Measurements from ENCODE around the gene NPAS2.

The NPAS2 gene

DNA sequence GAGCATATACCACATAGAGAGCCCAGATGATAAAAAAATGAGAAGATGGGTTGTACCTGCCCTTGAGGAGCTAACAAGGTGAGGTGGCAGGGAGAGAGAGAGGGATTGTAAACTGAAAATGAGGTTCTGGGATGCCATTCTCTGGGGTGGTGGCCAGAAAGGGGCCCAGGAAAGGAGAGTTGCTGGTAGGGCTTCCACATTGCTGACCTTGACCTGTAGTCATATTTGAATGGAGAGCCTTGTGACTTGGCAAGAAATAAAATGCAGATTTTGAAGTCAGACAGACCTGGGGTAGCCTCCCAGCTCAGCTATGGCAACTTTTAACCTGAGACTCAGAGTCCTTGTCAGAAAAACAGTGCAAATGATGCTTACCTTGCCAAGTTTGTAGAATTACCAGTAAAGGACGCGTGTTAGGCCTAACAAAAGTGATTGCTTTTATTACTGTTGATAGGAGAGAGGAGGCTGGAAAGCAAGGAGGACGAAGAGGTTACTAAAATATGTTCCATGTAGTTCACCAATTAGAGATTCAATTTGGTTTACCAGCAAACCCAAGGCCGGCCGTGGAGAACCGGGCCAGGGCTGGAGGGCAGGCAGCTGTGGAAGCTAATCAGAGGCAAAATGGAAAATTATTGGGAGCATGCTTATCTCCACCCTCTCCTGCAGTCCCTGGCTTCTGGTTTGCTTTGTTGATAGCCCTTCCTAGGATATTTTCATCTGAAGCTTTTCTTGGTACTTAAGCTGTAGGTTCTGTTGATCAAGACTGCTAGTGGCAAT lies 3.9 kb downstream of the NPAS2 start:
- DNase-seq, result no peak

GRCh38 chr2:100824842-100825241 lies 4.9 kb downstream of the NPAS2 start:
- no peak for DNase-seq

- DNase-seq, result no peak
Observed at GRCh38 chr2:100826494-100826893, 6.6 kb downstream of the NPAS2 start.

- no peak for DNase-seq
Observed at GRCh38 chr2:100831158-100831750, 11.3 kb downstream of the NPAS2 start.

- no peak for DNase-seq
Observed at GRCh38 chr2:100831831-100832230, 11.9 kb downstream of the NPAS2 start.

DNA sequence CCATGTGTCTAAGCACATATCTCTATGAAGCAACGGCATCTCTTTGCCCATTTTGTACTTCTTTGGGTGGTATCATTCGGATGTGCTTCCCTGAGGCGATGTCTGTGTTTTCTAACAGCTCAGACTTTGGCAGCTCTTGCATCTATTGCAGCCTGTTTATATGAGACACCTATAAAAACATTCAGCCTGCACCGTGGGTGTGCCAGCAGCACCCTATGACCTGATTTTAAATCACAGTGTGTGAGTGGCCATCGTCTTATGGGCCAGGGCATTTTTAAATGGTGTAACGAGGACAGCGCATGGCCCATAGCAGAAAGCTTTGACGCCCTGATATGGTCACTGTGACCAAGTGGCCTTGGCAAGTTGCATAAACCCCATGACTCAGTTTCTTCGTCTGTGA lies 12.9 kb downstream of the NPAS2 start:
- DNase-seq, result no peak

- DNase-seq, result no peak
Observed at GRCh38 chr2:100833331-100833730, 13.4 kb downstream of the NPAS2 start.

- no peak for DNase-seq
Observed at GRCh38 chr2:100834221-100834620, 14.3 kb downstream of the NPAS2 start.

GRCh38 chr2:100835006-100835659 lies 15.2 kb downstream of the NPAS2 start:
- no peak for DNase-seq

DNA sequence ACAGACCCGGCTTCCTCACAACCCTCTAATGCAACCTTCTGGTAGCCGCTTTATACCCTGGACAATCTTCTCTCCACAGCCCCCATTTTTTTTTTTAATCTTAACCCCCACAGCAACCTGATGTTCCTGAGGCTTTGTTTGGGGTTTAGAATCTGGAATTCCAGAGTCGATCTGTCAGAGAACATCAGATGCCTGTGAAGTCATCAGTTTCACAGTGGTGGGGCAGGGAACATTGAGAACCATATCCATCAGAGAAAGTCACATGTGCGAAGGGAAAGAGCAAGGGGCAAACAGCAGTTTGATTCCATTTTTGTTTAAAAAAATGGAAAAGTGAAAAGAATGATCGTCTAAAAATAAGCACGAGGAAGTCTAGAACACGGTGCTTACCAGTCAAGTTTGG lies 20.6 kb downstream of the NPAS2 start:
- no peak for DNase-seq

DNA sequence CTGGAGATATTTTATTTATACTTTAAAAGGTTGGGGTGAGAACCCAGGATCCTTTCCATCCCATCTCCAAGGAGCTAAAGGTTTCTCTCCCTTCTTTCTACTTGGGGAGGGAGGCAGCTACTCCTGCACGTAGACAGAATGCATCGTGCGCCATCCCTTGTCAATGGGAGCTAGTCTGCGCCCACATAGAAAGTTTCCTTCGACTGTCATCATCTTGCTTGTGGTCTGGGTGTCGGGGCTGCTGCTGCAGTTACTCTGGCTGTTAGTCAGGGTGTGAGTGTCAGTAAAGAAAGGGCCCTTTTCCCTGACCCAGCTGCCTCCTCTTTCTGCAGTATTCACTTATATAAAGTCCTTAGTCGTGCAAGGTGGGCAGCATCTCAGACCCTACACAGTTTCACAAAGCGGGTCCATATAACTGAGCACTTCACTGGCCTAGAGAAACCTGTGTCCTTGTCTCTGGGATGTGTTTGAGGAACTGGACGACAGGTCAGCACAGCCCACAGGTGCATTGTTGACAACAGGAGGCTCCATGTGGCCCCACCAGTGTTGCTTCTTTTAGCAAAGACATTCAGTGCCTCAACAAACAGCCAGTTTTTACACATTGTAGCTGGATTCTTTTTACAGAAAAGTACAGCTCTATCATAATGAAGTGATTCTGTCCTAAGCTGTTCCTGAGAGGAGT lies 22.4 kb downstream of the NPAS2 start:
- DNase-seq, result no peak

DNA sequence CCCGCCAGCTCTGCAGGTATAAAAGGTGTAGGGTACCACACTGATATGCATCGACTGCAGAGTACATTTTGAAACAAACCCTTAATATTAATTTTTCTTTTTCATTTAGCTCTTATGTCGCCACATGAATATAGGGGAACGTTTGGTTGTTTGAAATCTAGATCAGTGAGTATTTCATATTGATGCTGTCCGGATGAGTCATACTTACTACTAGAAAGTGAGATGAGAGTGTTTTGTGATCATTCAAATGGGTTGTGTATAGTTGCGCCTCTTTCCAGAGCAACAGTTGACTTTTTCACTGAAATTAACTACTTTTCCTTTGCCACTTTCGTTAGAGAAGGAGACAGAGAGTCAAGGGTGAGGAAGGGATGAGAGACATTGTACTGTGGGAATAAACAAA lies 24.6 kb downstream of the NPAS2 start:
- DNase-seq, result no peak

DNA sequence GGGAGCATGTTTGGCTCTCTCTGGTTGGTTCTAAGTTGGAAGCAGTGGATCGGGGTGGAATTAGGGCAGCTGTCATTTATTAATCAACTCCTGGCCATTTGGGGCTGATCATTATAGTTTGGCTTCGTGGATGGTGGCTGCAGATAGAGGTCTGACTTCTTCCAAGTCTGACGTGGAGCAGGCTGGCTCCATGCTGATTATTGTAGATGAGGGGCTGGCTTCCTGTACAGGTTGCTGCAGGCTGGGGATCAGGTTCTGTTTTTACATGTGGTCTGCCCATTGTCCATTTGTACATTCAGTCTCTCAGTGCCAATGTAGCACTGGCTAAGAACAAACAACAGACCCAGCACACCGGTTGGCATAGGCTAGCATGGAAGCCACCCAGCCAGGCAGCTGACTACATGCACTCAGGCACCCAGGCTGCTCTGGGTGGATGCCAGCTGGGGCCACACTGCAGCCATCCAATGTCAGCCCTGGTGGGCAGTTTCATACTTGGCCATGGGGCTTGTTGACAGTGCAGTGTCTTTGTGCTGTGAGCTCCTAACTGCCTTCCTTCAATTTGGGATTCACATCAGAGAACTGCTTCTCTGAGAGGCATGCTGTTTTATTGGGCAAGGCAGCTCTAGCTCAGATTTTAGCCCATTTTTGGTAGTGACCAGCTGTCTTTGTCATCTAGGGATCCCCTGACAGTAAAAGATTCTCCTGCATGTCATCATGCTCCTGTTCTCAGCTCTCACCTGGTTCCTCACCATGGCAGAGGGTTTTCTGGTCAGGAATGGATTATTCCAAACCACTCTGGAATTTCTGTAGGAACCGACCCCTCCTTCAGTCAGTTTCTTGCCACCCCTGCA lies 25.4 kb downstream of the NPAS2 start:
- no peak for DNase-seq

- DNase-seq, result no peak
Observed at GRCh38 chr2:100846716-100847115, 26.8 kb downstream of the NPAS2 start.

GRCh38 chr2:100852447-100852846 lies 32.5 kb downstream of the NPAS2 start:
- DNase-seq, result no peak

- no peak for DNase-seq
Observed at GRCh38 chr2:100852999-100853908, 33.3 kb downstream of the NPAS2 start.

DNA sequence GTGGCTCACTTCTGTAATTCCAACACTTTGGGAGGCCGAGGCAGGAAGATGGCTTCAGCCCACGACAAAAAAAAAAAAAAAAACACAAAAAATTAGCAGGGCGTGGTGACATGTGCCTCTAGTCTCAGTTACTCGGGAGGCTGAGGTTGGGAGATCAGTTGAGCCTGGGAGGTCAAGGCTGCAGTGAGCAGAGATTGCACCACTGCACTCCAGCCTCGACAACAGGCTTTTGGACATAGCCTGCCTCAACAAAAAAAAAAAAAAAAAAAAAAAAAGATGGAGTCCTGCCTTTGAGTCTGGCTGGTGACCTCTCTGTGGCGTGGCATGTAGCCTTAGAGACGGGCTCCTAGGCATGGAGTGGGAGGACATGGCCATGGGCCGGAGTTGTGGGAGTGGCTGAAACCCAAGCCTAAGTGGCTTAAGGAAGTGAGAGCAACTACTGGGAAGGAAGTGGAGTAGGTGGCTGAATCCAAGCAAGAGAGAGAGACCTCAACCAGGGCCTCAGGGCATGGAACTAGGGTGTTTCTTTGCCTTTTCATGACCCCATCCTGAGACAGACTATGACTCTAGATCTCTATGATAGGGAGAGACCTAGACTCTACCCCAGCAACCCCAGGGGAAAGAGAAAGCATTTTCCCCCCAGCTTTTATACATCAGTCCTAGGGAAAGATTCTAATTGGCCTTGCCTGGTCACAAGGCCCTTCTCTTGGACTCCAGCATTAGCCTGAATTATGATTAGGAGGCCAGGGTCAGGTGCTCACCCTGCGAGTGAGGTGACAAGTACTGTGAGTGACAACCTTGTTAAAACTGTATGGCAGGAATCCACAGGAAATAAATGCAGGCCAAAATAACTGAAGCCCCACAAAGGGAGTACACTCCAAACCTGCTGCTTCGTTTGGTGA lies 34.2 kb downstream of the NPAS2 start:
- no peak for DNase-seq

DNA sequence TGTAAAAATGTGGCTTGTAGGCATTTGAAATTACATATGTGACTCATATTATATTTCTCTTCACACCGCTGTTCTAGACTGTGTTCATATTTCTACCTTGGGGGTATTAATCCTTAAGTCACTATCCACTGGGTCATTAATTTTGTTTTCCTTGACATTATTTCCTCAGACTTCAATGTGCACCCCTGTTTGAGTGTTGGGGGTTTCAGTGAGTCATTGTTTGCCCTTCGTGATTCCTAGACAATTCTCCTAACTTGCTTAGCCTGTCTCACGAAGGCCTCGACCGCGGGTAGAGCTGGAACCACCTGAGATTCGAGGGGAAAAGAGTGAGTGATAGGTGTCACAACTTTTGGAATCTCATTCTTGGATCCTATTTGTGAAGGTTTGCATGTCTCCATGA lies 35.1 kb downstream of the NPAS2 start:
- DNase-seq, result no peak

GRCh38 chr2:100855606-100856005 lies 35.7 kb downstream of the NPAS2 start:
- DNase-seq, result no peak

DNA sequence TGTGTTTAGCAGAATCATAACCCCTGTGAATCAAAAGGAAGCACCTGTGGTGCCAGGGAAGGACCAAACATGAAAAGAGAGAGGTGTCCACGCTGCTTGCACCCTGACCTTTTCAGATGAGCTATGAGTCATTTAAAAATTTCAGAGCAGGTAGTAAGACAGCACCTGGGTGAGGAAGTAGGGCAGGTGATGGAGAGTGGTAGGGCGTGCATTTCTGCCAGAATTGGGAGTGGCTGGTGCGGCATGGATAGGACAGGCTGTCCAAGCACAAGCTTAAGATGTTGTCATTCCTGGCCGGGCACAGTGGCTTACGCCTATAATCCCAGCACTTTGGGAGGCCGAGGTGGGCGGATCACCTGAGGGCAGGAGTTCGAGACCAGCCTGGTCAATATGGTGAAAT lies 36.8 kb downstream of the NPAS2 start:
- DNase-seq, result no peak
